T-helper 1 cell treated with Interleukin-12 subunit alpha and Interleukin-12 subunit beta and Interleukin-4 antibody, amounts not matched to agents 30 μg/mL and 1 μg/mL, for 36 hours (primary cell): ENCODE measurements around the gene FOXP4.

Experiments used
- H3K27ac Mint-ChIP-seq: one replicate; pipeline ENCODE4 v1.8.0; 2021; ENCODE audit warnings: mild to moderate bottlenecking, mixed read lengths
- H3K27me3 Mint-ChIP-seq: one replicate; pipeline ENCODE4 v1.8.0; 2021; ENCODE audit warnings: low read depth, mixed read lengths
- H3K36me3 Mint-ChIP-seq: one replicate; pipeline ENCODE4 v1.8.0; 2021; ENCODE audit warnings: low read depth, mixed read lengths
- H3K4me1 Mint-ChIP-seq: one replicate; pipeline ENCODE4 v1.8.0; 2021; ENCODE audit warnings: low read depth, mixed read lengths
- H3K4me3 Mint-ChIP-seq: one replicate; pipeline ENCODE4 v1.8.0; 2021; ENCODE audit warnings: mild to moderate bottlenecking, moderate library complexity, mixed read lengths
- H3K9me3 Mint-ChIP-seq: one replicate; pipeline ENCODE4 v1.8.0; 2021; ENCODE audit warnings: mixed read lengths

The FOXP4 gene, protein sequence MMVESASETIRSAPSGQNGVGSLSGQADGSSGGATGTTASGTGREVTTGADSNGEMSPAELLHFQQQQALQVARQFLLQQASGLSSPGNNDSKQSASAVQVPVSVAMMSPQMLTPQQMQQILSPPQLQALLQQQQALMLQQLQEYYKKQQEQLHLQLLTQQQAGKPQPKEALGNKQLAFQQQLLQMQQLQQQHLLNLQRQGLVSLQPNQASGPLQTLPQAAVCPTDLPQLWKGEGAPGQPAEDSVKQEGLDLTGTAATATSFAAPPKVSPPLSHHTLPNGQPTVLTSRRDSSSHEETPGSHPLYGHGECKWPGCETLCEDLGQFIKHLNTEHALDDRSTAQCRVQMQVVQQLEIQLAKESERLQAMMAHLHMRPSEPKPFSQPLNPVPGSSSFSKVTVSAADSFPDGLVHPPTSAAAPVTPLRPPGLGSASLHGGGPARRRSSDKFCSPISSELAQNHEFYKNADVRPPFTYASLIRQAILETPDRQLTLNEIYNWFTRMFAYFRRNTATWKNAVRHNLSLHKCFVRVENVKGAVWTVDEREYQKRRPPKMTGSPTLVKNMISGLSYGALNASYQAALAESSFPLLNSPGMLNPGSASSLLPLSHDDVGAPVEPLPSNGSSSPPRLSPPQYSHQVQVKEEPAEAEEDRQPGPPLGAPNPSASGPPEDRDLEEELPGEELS

DNA sequence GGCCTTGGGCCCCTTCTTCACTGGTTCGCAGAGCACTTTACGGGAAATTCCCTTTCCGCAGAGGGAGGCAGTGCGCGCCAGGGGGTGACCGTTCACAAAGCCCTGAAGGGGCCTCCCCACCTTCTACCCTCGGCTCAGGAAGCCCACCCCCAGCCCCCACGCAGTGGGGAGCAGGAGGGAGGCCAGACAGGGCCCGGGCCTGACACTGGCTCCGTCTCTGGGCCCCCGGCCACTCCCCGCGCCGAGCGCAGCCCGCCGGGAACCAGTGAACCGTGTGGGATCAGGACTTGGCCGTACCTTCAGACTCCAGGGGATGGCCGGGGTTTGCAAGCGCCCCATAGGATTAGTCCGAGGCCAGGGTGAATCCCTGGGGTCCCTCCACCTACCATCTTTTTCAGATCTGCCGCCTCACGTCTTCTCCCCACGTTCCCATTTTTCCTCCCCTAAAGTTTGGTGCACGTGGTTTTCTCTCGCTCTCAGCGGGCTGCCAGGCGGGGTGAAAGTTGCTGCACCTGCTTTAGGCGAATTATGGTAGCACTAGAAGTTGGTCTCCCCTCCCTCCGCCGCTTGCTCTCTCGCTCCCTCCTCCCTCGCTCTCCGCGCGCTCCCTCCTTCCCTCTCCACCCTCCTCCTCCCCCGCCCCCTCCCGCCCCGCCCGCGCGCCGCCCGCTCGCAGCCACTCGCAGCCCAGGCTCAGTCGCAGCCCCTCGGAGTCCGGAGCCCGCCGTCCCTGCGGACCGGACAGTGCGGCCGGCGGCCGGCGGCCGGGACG, at the start of gene FOXP4:
FOXP4 (plus strand) TSS at position 679 of the 772 bp plus-strand sequence. CDS start 19,380 bp downstream, outside the sequence.
- peaks cover 73% of the 10 kb centered on the region for H3K27me3 Mint-ChIP-seq
- H3K36me3 Mint-ChIP-seq = no peaks in the 10 kb centered on the region
- H3K4me3 Mint-ChIP-seq = peak within 1 kb of the TSS; percentile 92
- H3K27ac Mint-ChIP-seq = peak within 1 kb of the TSS; percentile 65
- H3K9me3 Mint-ChIP-seq = no peaks in the 10 kb centered on the region
- H3K4me1 Mint-ChIP-seq = peaks cover 22% of the 10 kb centered on the region

DNA sequence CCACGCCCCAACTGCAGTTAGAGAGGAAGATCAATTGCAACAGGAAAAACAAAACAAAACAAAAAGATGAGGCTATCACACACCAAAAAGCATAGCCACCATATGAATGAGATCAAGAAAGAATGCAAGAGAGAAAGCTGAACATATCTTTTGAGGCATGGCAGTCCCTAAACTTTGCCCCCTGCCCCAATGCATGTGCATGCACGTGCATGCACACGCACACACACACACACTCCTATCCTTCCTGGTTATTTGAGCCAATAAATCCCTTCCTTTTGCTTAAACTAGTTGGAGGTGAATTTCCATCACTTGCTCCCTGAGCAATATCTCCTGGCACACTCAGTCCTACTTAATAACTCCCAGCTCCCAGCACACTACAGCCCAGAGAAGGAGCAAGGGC, 48.6 kb upstream of the FOXP4 start:
- H3K27me3 Mint-ChIP-seq = peaks cover 77% of the 10 kb centered on the region
- H3K4me1 Mint-ChIP-seq = peaks cover 4% of the 10 kb centered on the region
- H3K27ac Mint-ChIP-seq = no peak overlapping the region
- no peak overlapping the region for H3K4me3 Mint-ChIP-seq
- H3K36me3 Mint-ChIP-seq = no peaks in the 10 kb centered on the region
- H3K9me3 Mint-ChIP-seq = no peaks in the 10 kb centered on the region

- no peak overlapping the region for H3K4me3 Mint-ChIP-seq
- no peak overlapping the region for H3K27ac Mint-ChIP-seq
- no peaks in the 10 kb centered on the region for H3K36me3 Mint-ChIP-seq
- peaks cover 4% of the 10 kb centered on the region for H3K4me1 Mint-ChIP-seq
- peaks cover 77% of the 10 kb centered on the region for H3K27me3 Mint-ChIP-seq
- no peaks in the 10 kb centered on the region for H3K9me3 Mint-ChIP-seq
Measured at GRCh38 chr6:41497994-41498393, 48.2 kb upstream of the FOXP4 start.

- Mint-ChIP-seq H3K9me3 (no peaks in the 10 kb centered on the region), H3K36me3 (no peaks in the 10 kb centered on the region), H3K27ac (no peak overlapping the region), H3K4me3 (no peak overlapping the region), H3K4me1 (peaks cover 4% of the 10 kb centered on the region), H3K27me3 (peaks cover 78% of the 10 kb centered on the region)
Measured at GRCh38 chr6:41498968-41499599, 47.1 kb upstream of the FOXP4 start.

GRCh38 chr6:41500561-41500960, 45.6 kb upstream of the FOXP4 start:
- H3K36me3 Mint-ChIP-seq = peaks cover 2% of the 10 kb centered on the region
- H3K4me3 Mint-ChIP-seq = no peak overlapping the region
- no peaks in the 10 kb centered on the region for H3K9me3 Mint-ChIP-seq
- no peak overlapping the region for H3K27ac Mint-ChIP-seq
- peaks cover 81% of the 10 kb centered on the region for H3K27me3 Mint-ChIP-seq
- peaks cover 10% of the 10 kb centered on the region for H3K4me1 Mint-ChIP-seq

DNA sequence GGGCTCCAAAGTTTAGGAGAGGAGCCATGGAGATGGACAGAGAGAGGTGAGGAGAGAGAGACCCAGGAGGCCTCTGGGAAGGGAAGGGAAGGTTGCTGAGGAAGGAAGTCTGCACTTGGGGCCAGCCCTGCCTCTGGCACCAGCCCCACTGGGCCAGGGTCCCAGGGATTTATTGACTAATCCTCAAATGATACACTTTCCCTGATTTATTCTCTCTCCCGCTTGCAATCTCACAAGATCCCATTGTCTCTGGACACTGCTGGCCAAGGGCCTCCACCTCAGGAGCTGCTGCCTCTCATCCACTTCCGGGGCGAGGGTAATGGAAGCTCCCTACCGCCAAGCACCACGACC, 43.6 kb upstream of the FOXP4 start:
- no peak overlapping the region for H3K27ac Mint-ChIP-seq
- no peak overlapping the region for H3K4me3 Mint-ChIP-seq
- no peaks in the 10 kb centered on the region for H3K9me3 Mint-ChIP-seq
- H3K27me3 Mint-ChIP-seq = peaks cover 78% of the 10 kb centered on the region
- peaks cover 2% of the 10 kb centered on the region for H3K36me3 Mint-ChIP-seq
- peaks cover 10% of the 10 kb centered on the region for H3K4me1 Mint-ChIP-seq

DNA sequence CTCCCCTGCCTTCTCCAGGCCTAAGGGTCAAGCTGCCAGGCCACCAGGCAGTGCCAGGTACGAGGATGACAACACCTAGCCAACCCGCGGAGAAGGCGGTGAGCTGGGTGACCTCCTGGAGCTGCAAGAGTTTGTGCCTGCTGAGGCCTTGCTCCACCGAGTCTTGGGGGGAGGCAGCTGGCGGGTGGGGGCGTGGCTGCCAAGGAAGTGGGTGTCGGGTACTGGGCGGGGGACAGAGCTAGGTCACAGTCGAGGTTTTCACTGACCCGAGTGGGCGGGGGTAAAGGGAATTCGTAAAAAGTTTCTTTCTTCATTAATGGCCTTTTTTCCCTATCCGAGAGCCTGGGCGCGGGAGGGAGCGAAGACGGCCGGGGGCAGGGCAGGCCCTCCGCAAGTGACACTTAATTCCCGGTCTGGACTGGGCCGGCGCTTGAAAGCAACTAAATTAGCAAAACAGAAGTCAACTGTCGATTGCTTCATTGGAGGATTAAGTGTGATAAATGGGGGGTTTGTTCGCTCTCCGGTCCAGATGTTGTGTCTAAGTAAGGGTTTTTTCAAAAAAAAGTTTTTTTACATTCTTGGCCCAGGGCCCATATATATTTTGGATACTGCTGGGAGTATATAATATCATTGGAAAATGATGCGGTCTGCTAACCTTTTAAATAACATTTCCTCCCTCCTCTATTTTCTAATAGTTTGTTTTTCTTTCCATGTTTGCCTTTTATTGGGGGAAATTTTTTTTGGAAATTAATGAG, 43.1 kb upstream of the FOXP4 start:
- Mint-ChIP-seq H3K27me3 (peaks cover 78% of the 10 kb centered on the region), H3K4me3 (no peak overlapping the region), H3K36me3 (peaks cover 2% of the 10 kb centered on the region), H3K9me3 (no peaks in the 10 kb centered on the region), H3K27ac (no peak overlapping the region), H3K4me1 (peaks cover 10% of the 10 kb centered on the region)

DNA sequence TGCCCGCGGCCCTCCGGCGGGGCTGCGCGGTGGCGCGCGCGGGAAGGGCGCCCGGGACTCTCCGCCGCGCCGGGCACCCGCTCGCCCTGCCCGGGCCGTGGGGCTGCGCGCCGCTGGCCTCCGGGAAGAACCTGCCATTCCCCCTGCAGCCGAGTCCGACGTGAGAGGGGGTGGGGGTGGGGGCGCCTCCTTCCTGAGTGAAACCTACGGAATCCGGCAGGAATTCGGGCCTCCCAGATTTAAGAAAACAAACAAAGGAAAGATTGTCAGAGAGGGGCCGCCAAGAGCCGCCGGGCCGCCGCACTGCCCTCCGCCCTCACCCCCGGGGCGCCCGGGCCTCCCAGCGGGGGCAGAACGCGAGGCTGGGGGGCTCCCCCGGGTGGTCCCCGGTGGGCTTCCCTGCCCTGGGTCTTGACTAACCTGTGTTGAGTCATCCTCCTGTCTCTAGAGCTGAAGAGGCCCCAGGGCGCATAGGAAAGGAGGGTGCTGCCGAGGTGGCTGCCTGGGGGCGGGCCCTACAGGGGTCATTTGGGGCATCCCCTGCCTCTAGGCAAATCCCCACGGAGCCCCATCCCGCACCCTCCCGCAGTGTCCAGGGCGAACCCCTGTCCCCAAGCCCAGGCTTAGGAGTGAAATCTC, 42.2 kb upstream of the FOXP4 start:
- Mint-ChIP-seq H3K27me3 (peaks cover 81% of the 10 kb centered on the region), H3K36me3 (peaks cover 2% of the 10 kb centered on the region), H3K4me1 (peaks cover 10% of the 10 kb centered on the region), H3K27ac (no peak overlapping the region), H3K9me3 (no peaks in the 10 kb centered on the region), H3K4me3 (no peak overlapping the region)

DNA sequence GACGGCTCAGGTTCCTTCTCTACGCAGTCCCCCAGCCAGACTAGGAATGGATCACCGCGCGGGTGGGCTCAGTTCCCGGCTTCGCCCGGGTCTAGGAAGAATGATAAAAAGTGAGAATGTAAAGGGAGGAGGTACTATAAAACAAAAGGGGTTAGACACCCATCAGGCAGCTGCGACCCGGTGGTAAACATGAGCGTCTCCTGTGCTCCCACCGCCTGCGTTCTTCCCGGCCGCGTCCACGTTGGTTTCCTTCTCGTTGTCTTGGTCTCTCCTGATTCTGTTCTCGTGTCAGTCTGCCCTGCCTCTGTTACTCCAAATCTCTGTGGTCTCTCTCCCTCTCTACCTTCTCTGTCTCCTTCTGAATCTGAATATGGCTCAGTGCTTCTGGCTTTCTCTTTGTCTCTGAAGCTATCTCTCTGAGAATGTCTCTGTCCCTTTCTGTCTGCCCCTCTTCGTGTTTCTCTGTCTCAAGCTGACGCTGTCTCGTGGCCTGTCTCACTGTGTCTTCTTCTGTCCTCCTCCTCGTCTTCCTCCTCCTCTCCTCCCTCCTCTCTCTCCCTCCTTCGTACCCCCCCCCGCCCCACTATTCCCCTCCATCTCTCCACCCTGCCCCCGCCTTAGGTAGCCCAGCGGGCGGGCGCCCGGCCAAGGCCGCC, 41.6 kb upstream of the FOXP4 start:
- Mint-ChIP-seq H3K9me3 (no peaks in the 10 kb centered on the region), H3K27ac (peak overlapping the region; percentile 62), H3K27me3 (peaks cover 81% of the 10 kb centered on the region), H3K4me1 (peaks cover 7% of the 10 kb centered on the region), H3K4me3 (peak overlapping the region; percentile 19), H3K36me3 (peaks cover 2% of the 10 kb centered on the region)

GRCh38 chr6:41505122-41506049, 40.8 kb upstream of the FOXP4 start:
- H3K27me3 Mint-ChIP-seq = peaks cover 80% of the 10 kb centered on the region
- peaks cover 2% of the 10 kb centered on the region for H3K36me3 Mint-ChIP-seq
- peaks cover 7% of the 10 kb centered on the region for H3K4me1 Mint-ChIP-seq
- H3K27ac Mint-ChIP-seq = no peak overlapping the region
- H3K4me3 Mint-ChIP-seq = peak overlapping the region; percentile 30
- no peaks in the 10 kb centered on the region for H3K9me3 Mint-ChIP-seq

GRCh38 chr6:41508479-41508878, 37.7 kb upstream of the FOXP4 start:
- no peak overlapping the region for H3K27ac Mint-ChIP-seq

DNA sequence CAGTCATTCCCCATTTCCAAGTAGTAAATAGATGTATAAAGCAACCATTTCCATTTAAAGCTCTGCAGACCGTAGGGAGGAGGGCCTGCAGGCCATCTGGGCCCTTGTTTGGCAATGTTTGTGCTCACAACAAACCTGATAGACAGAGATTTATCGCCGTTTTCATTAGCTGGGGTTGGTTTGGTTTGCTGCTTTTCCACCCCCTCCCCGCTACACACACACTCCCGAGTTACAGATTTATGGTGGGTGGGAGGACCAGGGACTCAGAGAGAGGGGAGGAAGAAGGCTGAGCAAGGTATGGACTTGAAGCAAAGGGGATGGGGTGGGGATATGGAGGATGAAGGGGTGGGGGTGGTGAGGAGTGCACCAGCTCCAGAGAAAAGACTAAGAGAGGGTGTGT, 36.6 kb upstream of the FOXP4 start:
- no peak overlapping the region for H3K4me3 Mint-ChIP-seq
- no peaks in the 10 kb centered on the region for H3K9me3 Mint-ChIP-seq
- peaks cover 4% of the 10 kb centered on the region for H3K4me1 Mint-ChIP-seq
- H3K36me3 Mint-ChIP-seq = peaks cover 2% of the 10 kb centered on the region
- peaks cover 72% of the 10 kb centered on the region for H3K27me3 Mint-ChIP-seq
- H3K27ac Mint-ChIP-seq = no peak overlapping the region

More at GRCh38 chr6:41508479-41508878, 37.7 kb upstream of the FOXP4 start:
- Mint-ChIP-seq H3K36me3 (peaks cover 2% of the 10 kb centered on the region), H3K4me3 (no peak overlapping the region), H3K9me3 (no peaks in the 10 kb centered on the region), H3K27me3 (peaks cover 72% of the 10 kb centered on the region), H3K4me1 (peaks cover 7% of the 10 kb centered on the region)
